IMR-90 (cell line): ENCODE measurements around the gene MYO7B. TPM values are rescaled to one million over a fixed set of nuclear protein-coding genes. Genes with fewer than 3 reads are reported as not detected.

Source experiments
- ATAC-seq: fragments of 200-7000 bp; cut with Tn5 transposase; 2 replicates; pipeline ENCODE4 v1.9.1; 2020; ENCODE audit warnings: low read depth, mild to moderate bottlenecking, moderate library complexity
- BruUV-seq: library from RNA; stranded (reverse); fragments of 400-500 nt; replicated peaks from 2 replicates; lab custom pipeline; 2021; lab: Mats Ljungman, UMichigan
- CTCF ChIA-PET: fragments of 300-600 bp; formaldehyde crosslinking; extraction: SDS; loops from one replicate; lab custom pipeline; 2021; ENCODE audit warnings: antibody characterized with exemption; lab: Yijun Ruan, JAX
- POLR2A ChIA-PET: fragments of 300-600 bp; sonication (Branson Sonifier 250); formaldehyde crosslinking; loops from one replicate; lab custom pipeline; 2022; ENCODE audit warnings: antibody characterized with exemption; ENCODE audit not compliant: unreplicated experiment; lab: Charles Lee
- DNase-seq: peaks from one replicate; pipeline ENCODE4 v3.0.0; 2013
- H2AFZ ChIP-seq: replicated peaks from 2 replicates; pipeline ENCODE3; 2013; ENCODE audit warnings: low read length, mild to moderate bottlenecking; ENCODE audit not compliant: poor library complexity
- H2AK5ac ChIP-seq: 2 replicates; pipeline ENCODE4 v1.6.1; 2013; ENCODE audit warnings: low read depth, low read length, inconsistent platforms
- H2AK9ac ChIP-seq: replicated peaks from 2 replicates; pipeline ENCODE3; 2013; ENCODE audit warnings: mild to moderate bottlenecking, low read depth, low read length, moderate library complexity; ENCODE audit not compliant: poor library complexity
- H2BK120ac ChIP-seq: 2 replicates; pipeline ENCODE4 v1.6.1; 2013; ENCODE audit warnings: low read depth, low read length, inconsistent platforms
- H2BK15ac ChIP-seq: 3 replicates; pipeline ENCODE4 v1.6.1; 2013; ENCODE audit warnings: low read depth, low read length, inconsistent platforms
- H2BK20ac ChIP-seq: 2 replicates; pipeline ENCODE4 v1.6.1; 2013; ENCODE audit warnings: low read depth, mild to moderate bottlenecking, inconsistent platforms, low read length, moderate library complexity
- H2BK5ac ChIP-seq: 2 replicates; pipeline ENCODE4 v1.6.1; 2013; ENCODE audit warnings: mild to moderate bottlenecking, low read depth, low read length, inconsistent platforms; ENCODE audit not compliant: poor library complexity, severe bottlenecking
- H3K14ac ChIP-seq: replicated peaks from 2 replicates; pipeline ENCODE4 v1.6.1; 2013; ENCODE audit warnings: low read depth, low read length, inconsistent platforms
- H3K18ac ChIP-seq: 2 replicates; pipeline ENCODE4 v1.6.1; 2013; ENCODE audit warnings: low read depth, low read length, control low read depth
- H3K23ac ChIP-seq: 2 replicates; pipeline ENCODE4 v1.6.1; 2013; ENCODE audit warnings: low read depth, low read length, inconsistent platforms
- H3K27ac ChIP-seq: 2 replicates; pipeline ENCODE4 v1.5.1; 2013; ENCODE audit warnings: mild to moderate bottlenecking, control low read depth, low read length; ENCODE audit not compliant: insufficient read depth
- H3K27me3 ChIP-seq: 2 replicates; pipeline ENCODE4 v1.6.1; 2013; ENCODE audit warnings: low read length; ENCODE audit not compliant: control insufficient read depth, insufficient read depth
- H3K36me3 ChIP-seq: 2 replicates; pipeline ENCODE4 v1.6.1; 2013; ENCODE audit warnings: low read length, mixed read lengths; ENCODE audit not compliant: control insufficient read depth, insufficient read depth
- H3K4ac ChIP-seq: 2 replicates; pipeline ENCODE4 v1.6.1; 2013; ENCODE audit warnings: low read depth, low read length, inconsistent platforms
- H3K4me1 ChIP-seq: 2 replicates; pipeline ENCODE4 v1.6.1; 2013; ENCODE audit warnings: low read length, mixed read lengths; ENCODE audit not compliant: control insufficient read depth, insufficient read depth
- H3K4me2 ChIP-seq: 2 replicates; pipeline ENCODE4 v1.6.1; 2013; ENCODE audit warnings: low read depth, mild to moderate bottlenecking, control low read depth, low read length, moderate library complexity
- H3K4me3 ChIP-seq: 2 replicates; pipeline ENCODE4 v1.5.1; 2013; ENCODE audit warnings: low read depth, mild to moderate bottlenecking, control low read depth, low read length, moderate library complexity; ENCODE audit not compliant: insufficient read depth
- H3K56ac ChIP-seq: 2 replicates; pipeline ENCODE4 v1.6.1; 2013; ENCODE audit warnings: low read length, inconsistent platforms; ENCODE audit not compliant: insufficient read depth; ENCODE audit errors: extremely low read depth
- H3K79me1 ChIP-seq, 2 experiments: 2 replicates each; pipeline ENCODE4 v1.6.1; 2013; ENCODE audit warnings: low read length in 2 of 2, inconsistent platforms in 1 of 2, low read depth in 1 of 2
- H3K9ac ChIP-seq: 2 replicates; pipeline ENCODE4 v1.6.1; 2013; ENCODE audit warnings: low read depth, low read length, control low read depth
- H3K9me1 ChIP-seq: 2 replicates; pipeline ENCODE4 v1.6.1; 2013; ENCODE audit warnings: low read length, inconsistent platforms; ENCODE audit not compliant: insufficient read depth
- H3K9me3 ChIP-seq: 2 replicates; pipeline ENCODE4 v1.6.1; 2013; ENCODE audit warnings: low read length; ENCODE audit not compliant: control insufficient read depth, insufficient read depth
- H4K20me1 ChIP-seq: 2 replicates; pipeline ENCODE4 v1.6.1; 2013; ENCODE audit warnings: low read length, inconsistent platforms; ENCODE audit not compliant: insufficient read depth
- H4K5ac ChIP-seq: 2 replicates; pipeline ENCODE4 v1.6.1; 2013; ENCODE audit warnings: mild to moderate bottlenecking, low read depth, low read length, control low read depth
- H4K8ac ChIP-seq, 2 experiments: 2 replicates each; pipeline ENCODE4 v1.6.1; 2013; ENCODE audit warnings: low read depth in 2 of 2, low read length in 2 of 2, control low read depth in 1 of 2, inconsistent platforms in 1 of 2
- H4K91ac ChIP-seq: 2 replicates; pipeline ENCODE4 v1.6.1; 2013; ENCODE audit warnings: low read depth, low read length, inconsistent platforms; ENCODE audit not compliant: insufficient read depth
- CHD1 ChIP-seq: IDR thresholded peaks from 2 replicates; pipeline ENCODE4 v1.6.1; 2012; ENCODE audit warnings: low read depth, low read length, improper control_type of control experiment
- CTCF ChIP-seq: conservative IDR thresholded peaks from 2 replicates; pipeline ENCODE4 v1.5.1; 2012; ENCODE audit warnings: mild to moderate bottlenecking, low read depth, low read length, improper control_type of control experiment
- MAFK ChIP-seq: IDR thresholded peaks from 2 replicates; pipeline ENCODE4 v1.6.1; 2012; ENCODE audit warnings: low read depth, low read length, improper control_type of control experiment
- RAD21 ChIP-seq: IDR thresholded peaks from 2 replicates; pipeline ENCODE4 v1.6.1; 2012; ENCODE audit warnings: low read length, improper control_type of control experiment
- WGBS, 2 experiments: methylation state at CpG; one replicate each; pipeline versions ENCODE4 v1.1.5 to v1.1.7; 2013; ENCODE audit warnings: missing lambda C conversion rate in 2 of 2; ENCODE audit not compliant: insufficient read length in 1 of 2; ENCODE audit errors: extremely low coverage in 2 of 2; 5-methylcytosine and 5-hydroxymethylcytosine counted together
- dilution Hi-C: fragments of 300-500 bp; cut with HindIII; formaldehyde crosslinking; loops from one replicate; pipeline ENCODE4 v1.14.3; 2018; ENCODE audit warnings: low sequenced_read_pairs; ENCODE audit not compliant: unreplicated experiment
- in situ Hi-C: fragments of 300-500 bp; cut with MboI; formaldehyde crosslinking; loops from 3 replicates; pipeline ENCODE4 v1.14.3; 2019; ENCODE audit warnings: low sequenced_read_pairs, inconsistent platforms, mixed read lengths
- intact Hi-C: fragments of 100-400 bp; cut with micrococcal nuclease; formaldehyde crosslinking; loops from 2 replicates; pipeline ENCODE4 v1.10.0; 2022
- polyA plus RNA-seq, 3 experiments: library from polyadenylated mRNA; depleted of rRNA; stranded (reverse); fragments of >200 nt; gene quantifications; 2 replicates each; pipeline ENCODE4 v1.2.3, GENCODE V29; 2012; ENCODE audit warnings: low replicate concordance in 1 of 3
- total RNA-seq: library from RNA; depleted of rRNA; stranded (reverse); fragments of >200 nt; gene quantifications from 2 replicates; pipeline ENCODE4 v1.2.3, GENCODE V29; 2012

Gene MYO7B
- total and polyA plus RNA-seq, 2 of the 4 experiments (the other 2 are of a cell fraction), result 0.18 to 0.46 TPM

GRCh38 chr2:127575185-127575765, 39.8 kb downstream of the MYO7B start:
- no peak for TF ChIP-seq CHD1
- no peak for TF ChIP-seq MAFK
- no peak for TF ChIP-seq RAD21
- TF ChIP-seq CTCF, result no peak
- BruUV-seq, result no TSS peak
- ATAC-seq, result no peak

More at GRCh38 chr2:127575185-127575765, 39.8 kb downstream of the MYO7B start:
- Histone ChIP-seq H3K4ac (no peak overlapping the region), H2BK20ac (no peak overlapping the region), H3K4me1 (peaks cover 7% of the 10 kb centered on the region), H2AK5ac (no peak overlapping the region; the same call in 1 of the 2 replicates), H3K23ac (no peak overlapping the region), H3K9ac (no peak overlapping the region), H2BK120ac (no peak overlapping the region), H3K14ac (no peak overlapping the region), H4K8ac (no peak overlapping the region), H3K4me2 (no peak overlapping the region), H4K5ac (no peak overlapping the region), H2AFZ (no peak overlapping the region), H4K20me1 (no peaks in the 10 kb centered on the region), H2BK5ac (no peak overlapping the region), H3K36me3 (no peaks in the 10 kb centered on the region), H3K79me1 (no peaks in the 10 kb centered on the region), H3K9me1 (peaks cover 3% of the 10 kb centered on the region; the same call in 1 of the 2 replicates), H3K4me3 (no peak overlapping the region), H3K56ac (no peak overlapping the region), H3K27me3 (peaks cover 4% of the 10 kb centered on the region; the same call in 1 of the 2 replicates), H2BK15ac (no peak overlapping the region), H4K91ac (no peak overlapping the region), H3K27ac (no peak overlapping the region), H3K18ac (no peak overlapping the region), H3K9me3 (no peaks in the 10 kb centered on the region), H2AK9ac (no peak overlapping the region)
- intact Hi-C loops (no loop called here), dilution Hi-C loops (no loop called here), in situ Hi-C loops (no loop called here)
- CTCF ChIA-PET, result interaction anchor here (1.8 kb wide), 1 partner anchor 16 kb away, joined by 7 read pairs; no protein-coding TSS in a partner anchor
- POLR2A ChIA-PET, result no interaction called here
- WGBS, 2 experiments, result no CpG with 5 or more reads among the region's 4 CpGs
- no peak for DNase-seq
